Gastrocnemius medialis (tissue), 4 donors: ENCODE data around the gene PDE4B.

Source experiments
- CTCF ChIP-seq, 5 experiments: fragments of 450-650 bp in 3 of 5; fragments of 200-600 bp in 2 of 5; sonication (generic) in 2 of 5; IDR thresholded peaks in 4 of 5; conservative IDR thresholded peaks in 1 of 5; 1 replicate in 4 of 5; 2 replicates in 1 of 5; pipeline ENCODE4 v1.5.1; 2016 to 2019; ENCODE audit warnings: antibody characterized with exemption in 5 of 5, mild to moderate bottlenecking in 3 of 5, moderate library complexity in 3 of 5
- POLR2A ChIP-seq, 2 donors: fragments of 450-650 bp; IDR thresholded peaks; one replicate each; pipeline ENCODE4 v1.6.1; 2017; ENCODE audit warnings: antibody characterized with exemption in 2 of 2, mild to moderate bottlenecking in 2 of 2, moderate library complexity in 2 of 2

DNA sequence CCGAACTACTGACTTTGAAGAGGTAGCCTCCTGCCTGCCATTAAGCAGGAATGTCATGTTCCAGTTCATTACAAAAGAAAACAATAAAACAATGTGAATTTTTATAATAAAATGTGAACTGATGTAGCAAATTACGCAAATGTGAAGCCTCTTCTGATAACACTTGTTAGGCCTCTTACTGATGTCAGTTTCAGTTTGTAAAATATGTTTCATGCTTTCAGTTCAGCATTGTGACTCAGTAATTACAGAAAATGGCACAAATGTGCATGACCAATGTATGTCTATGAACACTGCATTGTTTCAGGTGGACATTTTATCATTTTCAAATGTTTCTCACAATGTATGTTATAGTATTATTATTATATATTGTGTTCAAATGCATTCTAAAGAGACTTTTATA, 581.5 kb downstream of the PDE4B start:
- no peak for TF ChIP-seq CTCF (IDR thresholded peaks at IDR 0.05 in 4 of 5, conservative IDR thresholded peaks at IDR 0.05 in 1 of 5)
- TF ChIP-seq POLR2A (IDR thresholded peaks at IDR 0.05), result no peak
